Ectodermal cell (in vitro differentiated cells): ENCODE measurements around the gene PPP1R3A.

Source experiments
- H3K27ac ChIP-seq: 2 replicates; pipeline ENCODE4 v1.7.0; 2013; ENCODE audit warnings: mild to moderate bottlenecking, low read depth, low read length; ENCODE audit not compliant: insufficient read depth, poor library complexity, severe bottlenecking
- H3K27me3 ChIP-seq: 2 replicates; pipeline ENCODE4 v1.7.0; 2013; ENCODE audit warnings: mild to moderate bottlenecking, low read length; ENCODE audit not compliant: insufficient read depth, control insufficient read depth, poor library complexity, severe bottlenecking
- H3K36me3 ChIP-seq: one replicate; pipeline ENCODE4 v1.7.0; 2013; ENCODE audit warnings: low read length; ENCODE audit not compliant: control insufficient read depth, insufficient read depth
- H3K4me1 ChIP-seq: one replicate; pipeline ENCODE4 v1.7.0; 2013; ENCODE audit warnings: low read length; ENCODE audit not compliant: control insufficient read depth, insufficient read depth
- H3K4me3 ChIP-seq: 2 replicates; pipeline ENCODE4 v1.7.0; 2013; ENCODE audit warnings: low read depth, low read length, control low read depth; ENCODE audit not compliant: insufficient read depth
- H3K9me3 ChIP-seq: 2 replicates; pipeline ENCODE4 v1.7.0; 2013; ENCODE audit warnings: mild to moderate bottlenecking, low read length, moderate library complexity; ENCODE audit not compliant: control insufficient read depth
- WGBS, 2 experiments: methylation state at CpG; one replicate each; pipeline ENCODE4 v1.1.7; 2013; ENCODE audit warnings: missing lambda C conversion rate in 2 of 2; 5-methylcytosine and 5-hydroxymethylcytosine counted together

Gene PPP1R3A

DNA sequence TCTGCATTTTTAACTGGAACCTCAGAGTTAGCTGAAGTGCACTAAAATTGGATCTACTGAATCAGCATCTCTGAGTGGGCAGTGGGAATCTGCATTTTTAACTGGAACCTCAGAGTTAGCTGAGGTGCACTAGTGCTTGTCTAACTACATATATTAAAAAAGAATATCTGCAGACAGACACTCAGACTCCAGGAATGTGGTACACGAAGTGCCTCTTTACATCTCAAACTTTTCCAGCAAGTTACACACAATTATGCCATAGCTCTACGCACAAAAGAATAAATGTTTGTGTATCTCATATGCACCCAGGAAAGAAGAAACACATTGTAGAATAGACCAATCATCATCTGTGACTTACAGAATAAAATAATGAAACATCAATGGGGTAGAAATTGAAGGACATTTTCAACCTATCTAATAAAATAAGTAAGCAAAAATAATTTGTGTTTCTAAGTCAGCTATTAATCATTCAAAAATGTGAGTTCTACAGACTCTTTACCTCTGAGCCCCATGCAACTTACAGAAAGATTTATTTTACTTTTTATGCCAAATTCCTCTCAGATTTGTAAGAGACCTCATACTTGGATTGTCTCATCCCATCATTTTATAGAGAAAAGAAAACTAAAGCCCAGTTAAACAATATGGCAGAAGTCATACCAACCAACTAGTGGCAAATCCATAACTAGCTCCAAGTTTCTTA lies 28.3 kb downstream of the PPP1R3A start:
- Histone ChIP-seq H3K4me1 (no peaks in the 10 kb centered on the region), H3K27ac (no peak overlapping the region), H3K36me3 (no peaks in the 10 kb centered on the region), H3K9me3 (no peaks in the 10 kb centered on the region), H3K4me3 (no peak overlapping the region), H3K27me3 (no peaks in the 10 kb centered on the region)
- WGBS, 2 experiments: 98 to 100% methylated on average over 2 of the region's 2 CpGs

DNA sequence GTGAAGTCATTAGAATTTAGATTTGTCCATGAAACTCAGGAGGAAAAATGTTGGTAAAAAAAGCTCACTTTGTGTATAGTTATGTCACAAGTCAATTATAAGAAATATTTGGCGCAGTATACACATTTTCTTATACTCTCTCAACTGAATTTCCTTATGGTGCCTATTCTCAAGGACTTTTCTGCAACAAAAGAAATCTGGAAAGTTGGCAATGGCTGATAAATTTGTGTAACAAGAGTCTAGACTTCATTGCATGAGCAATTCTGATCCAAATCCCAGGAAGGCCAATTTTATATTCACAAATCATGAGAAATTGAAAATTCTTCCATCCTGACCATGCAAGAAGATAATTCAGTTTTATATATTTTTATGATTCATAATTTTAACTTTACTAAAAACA lies 35.7 kb downstream of the PPP1R3A start:
- H3K4me3 ChIP-seq: no peak overlapping the region
- WGBS, 2 experiments: 100% methylated on average over 1 of the region's 1 CpG; no CpG with 5 or more reads in 1 of the 2 experiments
- no peaks in the 10 kb centered on the region for H3K4me1 ChIP-seq
- H3K27me3 ChIP-seq: no peaks in the 10 kb centered on the region
- no peak overlapping the region for H3K27ac ChIP-seq
- H3K9me3 ChIP-seq: no peaks in the 10 kb centered on the region
- no peaks in the 10 kb centered on the region for H3K36me3 ChIP-seq

DNA sequence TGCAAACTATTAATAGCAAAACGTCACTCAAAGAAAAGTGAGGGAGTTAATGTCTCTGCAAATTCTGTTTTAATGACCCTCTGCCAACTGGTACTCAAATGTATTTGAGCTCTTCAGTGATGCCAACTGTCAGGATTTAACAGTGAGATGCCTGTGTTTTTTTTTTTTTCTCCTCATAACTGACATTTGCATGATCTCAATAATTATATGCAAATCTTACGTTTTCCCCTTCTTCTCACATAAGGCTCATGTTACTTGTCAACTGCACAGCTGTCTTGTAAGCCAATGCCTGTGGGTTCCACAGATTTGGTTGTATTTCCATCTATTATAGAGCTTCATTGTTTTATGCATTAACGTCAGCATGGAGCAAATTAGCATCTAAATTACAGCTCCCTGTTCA lies 38.2 kb downstream of the PPP1R3A start:
- no peak overlapping the region for H3K27ac ChIP-seq
- H3K27me3 ChIP-seq: no peaks in the 10 kb centered on the region
- no peak overlapping the region for H3K4me3 ChIP-seq
- H3K9me3 ChIP-seq: no peaks in the 10 kb centered on the region
- H3K4me1 ChIP-seq: no peaks in the 10 kb centered on the region
- WGBS, 2 experiments: 87 to 92% methylated on average over 2 to 3 of the region's 3 CpGs
- H3K36me3 ChIP-seq: no peaks in the 10 kb centered on the region

DNA sequence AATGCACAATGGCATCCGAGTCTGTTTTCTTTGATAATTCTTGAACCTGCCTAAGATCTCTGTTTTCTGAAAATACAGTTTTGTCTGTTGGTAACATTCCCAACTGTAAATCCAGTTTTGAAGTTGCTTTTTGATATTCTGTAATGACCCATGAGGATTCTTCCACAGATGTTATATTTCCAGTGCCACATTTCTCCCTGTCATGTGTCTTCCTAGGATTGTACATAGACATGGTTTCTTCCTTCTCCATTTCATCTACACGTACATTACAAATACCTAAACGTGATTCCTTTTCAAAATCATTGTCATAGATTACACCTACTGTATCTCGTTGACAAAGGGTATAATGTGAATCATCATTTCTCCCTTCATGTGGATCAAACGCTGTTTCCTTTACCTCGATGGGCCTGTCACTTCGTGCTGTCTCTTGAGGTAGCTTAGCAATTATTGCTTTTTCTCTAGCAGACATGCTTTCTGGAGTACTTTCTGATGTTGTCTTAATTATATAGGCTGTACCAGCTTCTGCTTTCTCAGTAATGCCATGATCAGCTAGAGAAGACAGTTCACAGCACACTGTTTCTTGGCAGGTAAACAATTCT lies 40.3 kb downstream of the PPP1R3A start:
- H3K36me3 ChIP-seq: no peaks in the 10 kb centered on the region
- no peaks in the 10 kb centered on the region for H3K9me3 ChIP-seq
- H3K4me3 ChIP-seq: no peak overlapping the region
- H3K27ac ChIP-seq: no peak overlapping the region
- H3K4me1 ChIP-seq: no peaks in the 10 kb centered on the region
- H3K27me3 ChIP-seq: no peaks in the 10 kb centered on the region
- WGBS, 2 experiments: 93 to 94% methylated on average over 7 of the region's 7 CpGs

GRCh38 chr7:113875224-113875623 lies 43.6 kb downstream of the PPP1R3A start:
- WGBS, 2 experiments: 86 to 97% methylated on average over 2 of the region's 2 CpGs
- Histone ChIP-seq H3K4me3 (no peak overlapping the region), H3K9me3 (no peaks in the 10 kb centered on the region), H3K27ac (no peak overlapping the region), H3K4me1 (no peaks in the 10 kb centered on the region), H3K27me3 (no peaks in the 10 kb centered on the region), H3K36me3 (no peaks in the 10 kb centered on the region)

DNA sequence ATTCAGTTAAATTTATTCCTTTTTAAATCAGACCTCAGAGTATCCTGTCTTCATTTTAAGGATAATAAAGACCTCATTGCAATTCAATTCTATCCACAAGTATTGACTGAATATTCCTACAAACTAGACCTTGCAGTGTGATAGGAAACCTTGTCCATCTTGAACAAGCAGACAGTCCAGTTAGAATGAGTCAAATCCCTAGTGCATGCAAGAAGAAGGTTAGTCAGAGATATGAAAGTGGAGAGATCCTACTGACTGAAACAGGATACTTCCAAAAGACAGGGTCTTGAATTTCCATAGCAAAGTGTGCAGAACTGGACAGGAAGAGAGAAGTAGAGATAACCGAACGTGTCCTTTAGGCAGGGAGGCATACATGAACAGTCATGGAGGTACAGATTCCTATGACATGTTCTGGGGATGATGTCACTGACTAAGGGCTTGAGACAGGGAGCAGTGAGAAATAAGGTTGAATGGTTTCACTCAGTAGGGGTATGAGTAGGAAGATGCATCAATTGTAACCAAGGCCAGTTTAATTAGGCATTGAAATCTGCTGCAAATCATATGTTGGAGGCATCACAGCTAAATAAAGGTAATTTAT lies 45.2 kb downstream of the PPP1R3A start:
- WGBS, 2 experiments: 91 to 92% methylated on average over 2 of the region's 2 CpGs

GRCh38 chr7:113872981-113873380 lies 45.8 kb downstream of the PPP1R3A start:
- no peak overlapping the region for H3K4me3 ChIP-seq
- H3K27me3 ChIP-seq: no peaks in the 10 kb centered on the region
- H3K36me3 ChIP-seq: no peaks in the 10 kb centered on the region
- H3K4me1 ChIP-seq: no peaks in the 10 kb centered on the region
- 87 to 100% methylated on average over 1 of the region's 1 CpG for WGBS, 2 experiments
- H3K9me3 ChIP-seq: no peaks in the 10 kb centered on the region
- H3K27ac ChIP-seq: no peak overlapping the region

More for the DNA sequence above, 45.2 kb downstream of the PPP1R3A start:
- H3K27ac ChIP-seq: no peak overlapping the region
- H3K36me3 ChIP-seq: no peaks in the 10 kb centered on the region
- H3K27me3 ChIP-seq: no peaks in the 10 kb centered on the region
- no peaks in the 10 kb centered on the region for H3K9me3 ChIP-seq
- no peak overlapping the region for H3K4me3 ChIP-seq
- H3K4me1 ChIP-seq: no peaks in the 10 kb centered on the region

GRCh38 chr7:113867325-113867724 lies 51.5 kb downstream of the PPP1R3A start:
- H3K27ac ChIP-seq: no peak overlapping the region
- 87 to 93% methylated on average over 2 of the region's 2 CpGs for whole genome bisulfite sequencing, 2 experiments
- H3K27me3 ChIP-seq: no peaks in the 10 kb centered on the region
- no peaks in the 10 kb centered on the region for H3K9me3 ChIP-seq
- H3K4me3 ChIP-seq: no peak overlapping the region
- no peaks in the 10 kb centered on the region for H3K36me3 ChIP-seq
- no peaks in the 10 kb centered on the region for H3K4me1 ChIP-seq

DNA sequence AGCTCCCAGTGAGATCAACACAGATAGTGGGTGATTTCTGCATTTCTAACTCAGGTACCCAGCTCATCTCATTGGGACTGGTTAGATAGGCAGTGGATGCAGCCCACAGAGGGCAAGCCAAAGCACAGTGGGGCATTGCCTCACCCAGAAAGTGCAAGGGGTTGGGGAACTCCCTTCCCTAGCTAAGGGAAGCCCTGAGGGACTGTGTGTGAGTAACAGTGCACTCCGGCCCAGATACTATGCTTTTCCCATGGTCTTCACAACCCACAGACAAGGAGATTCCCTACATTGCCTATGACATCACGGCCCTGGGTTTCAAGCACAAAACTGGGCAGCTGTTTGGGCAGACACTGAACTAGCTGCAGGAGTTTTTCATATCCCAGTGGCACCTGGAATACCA lies 62.8 kb downstream of the PPP1R3A start:
- H3K4me1 ChIP-seq: no peaks in the 10 kb centered on the region
- 81 to 88% methylated on average over 2 of the region's 2 CpGs for WGBS, 2 experiments
- no peaks in the 10 kb centered on the region for H3K27me3 ChIP-seq
- no peaks in the 10 kb centered on the region for H3K36me3 ChIP-seq
- H3K9me3 ChIP-seq: no peaks in the 10 kb centered on the region
- H3K4me3 ChIP-seq: no peak overlapping the region
- H3K27ac ChIP-seq: no peak overlapping the region

DNA sequence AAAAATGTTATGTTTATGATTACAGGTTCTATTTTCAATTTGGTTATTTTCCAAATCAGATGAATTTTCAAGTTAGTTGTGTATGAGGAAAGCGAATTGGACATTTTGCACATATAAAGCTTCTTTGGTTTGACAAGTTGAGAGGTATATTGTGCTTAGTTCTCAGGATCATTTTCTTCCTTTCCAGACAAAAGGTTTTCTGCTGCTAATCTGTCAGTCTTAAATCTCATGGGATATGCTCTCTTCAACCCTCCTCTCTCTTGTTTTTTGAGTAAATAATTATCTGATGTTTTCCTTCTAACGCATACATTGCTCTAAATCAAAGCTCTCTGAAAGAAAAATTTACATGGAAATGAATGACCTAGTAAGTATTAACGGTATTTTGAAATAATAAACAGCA lies 77.9 kb downstream of the PPP1R3A start:
- Histone ChIP-seq H3K4me3 (no peak overlapping the region), H3K27ac (no peak overlapping the region), H3K4me1 (no peaks in the 10 kb centered on the region), H3K9me3 (no peaks in the 10 kb centered on the region), H3K27me3 (no peaks in the 10 kb centered on the region), H3K36me3 (no peaks in the 10 kb centered on the region)
- 100% methylated on average over 1 of the region's 3 CpGs for WGBS, 2 experiments
